IPS DF 6.9 (cell line): ENCODE measurements around the gene TERT.
A peak's percentile ranks its signal among the peaks of the same experiment; 100 is the strongest.
"Not testable (repeated sequence)": the region's sequence is repeated elsewhere in the genome, so short reads cannot be mapped to it uniquely, and the experiment has no call there.

ENCODE experiments used
- DNase-seq: peaks from one replicate; pipeline ENCODE4 v3.0.0-alpha.2; 2013; ENCODE audit warnings: low read depth, low spot score
- H3K27ac ChIP-seq: one replicate; pipeline ENCODE4 v1.5.1; 2013; ENCODE audit warnings: low read length, control low read depth
- H3K27me3 ChIP-seq: 2 replicates; pipeline ENCODE4 v1.6.1; 2013; ENCODE audit warnings: mild to moderate bottlenecking, low read length; ENCODE audit not compliant: control insufficient read depth, insufficient read depth
- H3K36me3 ChIP-seq: 2 replicates; pipeline ENCODE4 v1.6.1; 2013; ENCODE audit warnings: low read length; ENCODE audit not compliant: control insufficient read depth, insufficient read depth
- H3K4me1 ChIP-seq: 2 replicates; pipeline ENCODE4 v1.6.1; 2013; ENCODE audit warnings: low read length; ENCODE audit not compliant: control insufficient read depth, insufficient read depth
- H3K4me3 ChIP-seq: 2 replicates; pipeline ENCODE4 v1.5.1; 2013; ENCODE audit warnings: mild to moderate bottlenecking, low read length
- H3K9me3 ChIP-seq: 2 replicates; pipeline ENCODE4 v1.6.1; 2013; ENCODE audit warnings: low read length, inconsistent platforms; ENCODE audit not compliant: control insufficient read depth, insufficient read depth
- WGBS: extraction: QIAGEN DNeasy Blood & Tissue Kit; methylation state at CpG from one replicate; pipeline ENCODE4 v1.1.7; 2013; ENCODE audit warnings: mixed read lengths, missing lambda C conversion rate; ENCODE audit not compliant: insufficient read length, insufficient coverage; 5-methylcytosine and 5-hydroxymethylcytosine counted together

TERT gene

GRCh38 chr5:1294835-1295649 is at the start of gene TERT:
TERT (minus strand) TSS chr5:1295068; CDS start chr5:1294989, 79 bp downstream.
- WGBS: no CpG with 5 or more reads among the region's 102 CpGs

GRCh38 chr5:1343931-1344901 is 49.3 kb upstream of the TERT start:
- Histone ChIP-seq H3K27ac (no peak overlapping the region), H3K9me3 (no peaks in the 10 kb centered on the region), H3K27me3 (no peaks in the 10 kb centered on the region), H3K36me3 (peaks cover 11% of the 10 kb centered on the region), H3K4me3 (peak overlapping the region; percentile 54; the same call in 1 of the 2 replicates), H3K4me1 (no peaks in the 10 kb centered on the region; the same call in 1 of the 2 replicates)
- no CpG with 5 or more reads among the region's 61 CpGs for WGBS
- no peak for DNase-seq

More at GRCh38 chr5:1294835-1295649, at the start of gene TERT:
- H3K27ac ChIP-seq: no peak within 1 kb of the TSS
- H3K36me3 ChIP-seq: no peaks in the 10 kb centered on the region
- no peak for DNase-seq
- no peaks in the 10 kb centered on the region for H3K27me3 ChIP-seq
- H3K4me1 ChIP-seq: peaks cover 7% of the 10 kb centered on the region
- H3K4me3 ChIP-seq: peak within 1 kb of the TSS; percentile 82
- no peaks in the 10 kb centered on the region for H3K9me3 ChIP-seq

DNA sequence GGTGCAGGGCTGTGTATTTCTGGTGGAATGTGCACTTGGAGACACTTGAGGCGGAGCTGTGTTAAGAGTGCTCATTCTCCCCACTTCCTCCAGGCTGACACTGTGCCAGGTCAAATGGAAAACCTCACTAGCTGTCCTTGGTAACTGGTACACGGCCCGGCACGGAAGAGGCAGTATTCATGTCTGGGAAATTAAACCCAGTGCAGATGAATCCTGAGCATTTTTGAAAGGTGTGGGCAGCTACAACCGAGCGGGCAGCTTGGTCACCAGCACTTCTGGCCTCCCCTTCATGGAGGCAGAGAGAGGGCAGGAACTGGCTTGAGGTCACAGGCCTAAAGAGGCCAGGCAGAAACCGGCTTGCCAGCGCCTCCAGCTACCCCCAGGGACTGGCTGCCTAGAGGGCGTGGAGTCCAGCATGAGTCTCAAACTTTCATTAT is 48.5 kb upstream of the TERT start:
- DNase-seq: no peak
- H3K27ac ChIP-seq: no peak overlapping the region

DNA sequence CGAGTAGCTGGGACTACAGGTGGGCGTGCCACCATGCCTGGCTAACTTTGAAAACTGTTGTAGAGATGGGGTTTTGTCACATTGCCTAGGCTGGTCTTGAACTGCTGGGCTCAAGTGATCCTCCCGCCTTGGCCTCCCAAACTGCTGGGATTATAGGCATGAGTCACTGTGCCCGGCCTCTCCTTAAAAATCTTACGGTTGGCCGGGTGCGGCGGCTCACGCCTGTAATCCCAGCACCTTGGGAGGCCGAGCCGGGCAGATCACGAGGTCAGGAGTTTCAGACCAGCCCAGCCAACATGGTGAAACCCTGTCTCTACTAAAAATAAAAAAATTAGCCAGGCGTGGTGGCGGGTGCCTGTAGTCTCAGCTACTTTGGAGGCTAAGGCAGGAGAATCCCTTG is 47.8 kb upstream of the TERT start:
- H3K27ac ChIP-seq, H3K27me3 ChIP-seq, H3K4me3 ChIP-seq, DNase-seq, H3K4me1 ChIP-seq, H3K9me3 ChIP-seq: not testable (repeated sequence)
- peaks cover 20% of the 10 kb centered on the region for H3K36me3 ChIP-seq
- WGBS: no CpG with 5 or more reads among the region's 14 CpGs

More for the DNA sequence above, 48.5 kb upstream of the TERT start:
- Histone ChIP-seq H3K4me3 (no peak overlapping the region), H3K4me1 (no peaks in the 10 kb centered on the region; the same call in 1 of the 2 replicates), H3K36me3 (peaks cover 15% of the 10 kb centered on the region), H3K27me3 (no peaks in the 10 kb centered on the region), H3K9me3 (no peaks in the 10 kb centered on the region)
- no CpG with 5 or more reads among the region's 9 CpGs for WGBS

- H3K4me1 ChIP-seq: no peaks in the 10 kb centered on the region; the same call in 1 of the 2 replicates
- no peak for DNase-seq
- no peak overlapping the region for H3K27ac ChIP-seq
- WGBS: no CpG with 5 or more reads among the region's 12 CpGs
- H3K9me3 ChIP-seq: no peaks in the 10 kb centered on the region
- no peaks in the 10 kb centered on the region for H3K27me3 ChIP-seq
- peaks cover 25% of the 10 kb centered on the region for H3K36me3 ChIP-seq
- H3K4me3 ChIP-seq: no peak overlapping the region
These were observed 47.4 kb upstream of the TERT start for GRCh38 chr5:1342268-1342667.

GRCh38 chr5:1341863-1342262 is 47.0 kb upstream of the TERT start:
- H3K27me3 ChIP-seq: no peaks in the 10 kb centered on the region
- no peak for DNase-seq
- no peaks in the 10 kb centered on the region for H3K9me3 ChIP-seq
- no CpG with 5 or more reads among the region's 15 CpGs for WGBS
- no peak overlapping the region for H3K4me3 ChIP-seq
- H3K36me3 ChIP-seq: peaks cover 29% of the 10 kb centered on the region
- H3K4me1 ChIP-seq: no peaks in the 10 kb centered on the region; the same call in 1 of the 2 replicates
- no peak overlapping the region for H3K27ac ChIP-seq

DNA sequence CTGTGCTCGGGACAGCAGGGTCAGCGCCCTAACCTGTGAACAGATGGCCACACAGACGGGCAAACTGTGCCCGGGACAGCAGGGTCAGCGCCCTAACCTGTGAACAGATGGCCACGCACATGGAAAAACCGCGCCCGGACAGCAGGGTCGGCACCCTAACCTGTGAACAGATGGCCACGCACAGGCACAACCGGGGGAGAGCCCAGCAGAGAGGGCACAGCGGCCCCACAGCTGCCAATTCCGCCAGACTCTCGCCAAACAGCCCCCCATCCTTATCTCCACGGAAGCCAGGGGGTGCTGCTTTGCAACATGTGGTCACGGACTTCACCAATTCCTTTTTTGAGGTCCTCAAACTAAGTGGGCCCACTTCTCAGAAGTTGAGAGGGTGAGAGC is 44.9 kb upstream of the TERT start:
- not testable (repeated sequence) for H3K9me3 ChIP-seq, H3K4me1 ChIP-seq, H3K27ac ChIP-seq, DNase-seq, H3K4me3 ChIP-seq, H3K27me3 ChIP-seq
- H3K36me3 ChIP-seq: peaks cover 49% of the 10 kb centered on the region
- no CpG with 5 or more reads among the region's 17 CpGs for WGBS

GRCh38 chr5:1339139-1339817 is 44.4 kb upstream of the TERT start:
- not testable (repeated sequence) for H3K27me3 ChIP-seq, H3K9me3 ChIP-seq, DNase-seq, H3K4me3 ChIP-seq, H3K27ac ChIP-seq, H3K4me1 ChIP-seq
- H3K36me3 ChIP-seq: peaks cover 51% of the 10 kb centered on the region
- WGBS: no CpG with 5 or more reads among the region's 34 CpGs

GRCh38 chr5:1338506-1339070 is 43.7 kb upstream of the TERT start:
- Histone ChIP-seq H3K4me3 (no peak overlapping the region), H3K9me3 (no peaks in the 10 kb centered on the region), H3K4me1 (no peaks in the 10 kb centered on the region; the same call in 1 of the 2 replicates), H3K36me3 (peaks cover 54% of the 10 kb centered on the region), H3K27me3 (no peaks in the 10 kb centered on the region), H3K27ac (no peak overlapping the region)
- no CpG with 5 or more reads among the region's 22 CpGs for WGBS
- no peak for DNase-seq

GRCh38 chr5:1338196-1338490 is 43.3 kb upstream of the TERT start:
- Histone ChIP-seq H3K27me3 (no peaks in the 10 kb centered on the region), H3K36me3 (peaks cover 58% of the 10 kb centered on the region), H3K27ac (no peak overlapping the region), H3K9me3 (no peaks in the 10 kb centered on the region), H3K4me1 (no peaks in the 10 kb centered on the region), H3K4me3 (no peak overlapping the region)
- WGBS: no CpG with 5 or more reads among the region's 12 CpGs
- no peak for DNase-seq
